NCI-H2029 treated with DMSO at 0.1 percent for 48 hours (cell line): ENCODE data around the gene CRACDL.

Experiments
- DNase-seq: peaks from one replicate; lab custom pipeline; 2025; lab: John Stamatoyannopoulos, UW

CRACDL gene

DNA sequence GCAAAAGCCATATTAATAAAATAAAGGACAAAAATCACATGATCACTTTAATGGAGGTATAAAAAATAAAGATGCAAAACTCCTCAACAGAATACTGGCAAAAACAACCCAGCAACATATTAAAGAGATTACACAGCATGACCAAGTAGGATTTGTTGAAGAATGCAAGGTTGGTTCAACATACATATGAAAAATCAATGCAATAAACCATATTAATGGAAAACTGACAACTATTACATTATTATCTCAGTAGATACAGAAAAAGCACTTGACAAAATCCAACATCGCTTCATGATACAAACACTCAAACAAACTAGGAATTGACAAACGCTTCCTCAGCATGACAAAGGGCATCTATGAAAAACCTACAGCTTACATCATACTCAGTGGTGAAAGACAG lies 76.7 kb downstream of the CRACDL start:
- DNase-seq, result no peak

DNA sequence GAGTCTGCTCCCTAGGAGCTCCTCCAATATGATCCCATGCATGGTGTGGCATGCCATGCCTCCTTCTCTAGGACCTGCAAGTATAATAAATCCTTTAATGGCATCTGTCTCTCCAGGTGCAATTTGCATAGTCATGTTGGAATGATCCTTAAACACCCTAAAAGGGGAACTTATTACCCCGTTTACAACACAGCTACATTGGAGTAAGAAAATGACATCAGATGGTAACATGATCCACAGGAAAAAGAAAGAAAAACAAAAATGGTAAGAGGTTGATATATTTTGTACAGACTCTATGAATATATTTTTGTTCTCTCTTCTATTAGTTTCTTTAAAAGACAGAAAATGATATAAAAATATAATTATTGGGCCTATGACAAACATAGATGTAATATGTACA lies 79.0 kb downstream of the CRACDL start:
- no peak for DNase-seq

DNA sequence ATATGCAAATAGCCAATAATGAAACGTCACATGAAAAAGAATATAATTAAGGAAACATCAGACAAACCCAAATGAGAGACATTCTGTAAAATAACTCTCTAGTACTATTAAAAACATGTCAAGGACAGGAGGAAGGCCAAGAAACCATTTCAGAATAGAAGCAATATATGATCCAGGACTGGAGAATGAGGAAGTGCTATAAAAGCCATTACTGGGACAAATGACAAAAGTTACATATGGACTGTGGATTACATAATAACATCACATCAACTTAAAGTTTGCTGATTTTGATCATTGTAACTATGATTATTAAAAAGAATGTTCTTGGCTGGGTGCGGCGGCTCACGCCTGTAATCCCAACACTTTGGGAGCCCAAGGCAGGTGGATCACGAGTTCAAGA lies 81.3 kb downstream of the CRACDL start:
- no peak for DNase-seq

DNA sequence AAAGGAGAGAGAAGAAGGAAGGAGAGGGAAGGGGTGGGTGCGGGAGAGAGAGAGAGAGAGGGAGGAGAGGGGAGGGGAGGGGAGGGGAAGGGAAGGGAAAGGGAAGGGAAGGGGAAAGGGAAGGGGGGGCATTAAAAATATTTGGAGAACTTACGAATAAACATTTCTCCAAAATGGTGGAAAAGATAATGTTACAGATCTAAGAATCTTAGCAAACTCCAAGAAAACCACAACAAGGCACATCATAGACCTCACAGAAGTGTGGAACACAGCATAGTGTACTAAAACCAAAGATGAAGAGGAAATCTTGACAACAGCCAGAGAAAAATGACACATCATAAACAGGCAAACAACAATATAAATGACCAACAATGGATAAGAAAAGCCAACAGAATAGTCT lies 83.1 kb downstream of the CRACDL start:
- no peak for DNase-seq

DNA sequence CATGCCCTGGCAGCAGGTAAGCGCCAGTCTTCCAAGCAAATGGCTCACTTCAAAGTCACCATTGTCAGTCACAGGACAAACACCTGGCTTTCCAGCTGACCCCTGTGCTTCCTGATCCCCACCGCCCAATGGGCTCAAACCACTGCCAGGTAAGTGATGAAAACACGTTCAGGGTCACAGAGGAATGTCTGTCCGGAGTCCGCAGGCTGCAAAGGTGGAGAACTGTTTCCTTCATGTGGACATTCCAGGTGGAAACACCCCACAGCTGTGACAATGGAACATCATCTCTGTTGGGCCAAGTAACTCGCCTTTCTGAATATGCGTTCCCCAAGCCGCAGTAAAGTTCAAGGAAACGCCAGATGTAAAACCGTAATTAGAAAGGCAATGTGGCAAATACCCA lies 86.0 kb downstream of the CRACDL start:
- no peak for DNase-seq

DNA sequence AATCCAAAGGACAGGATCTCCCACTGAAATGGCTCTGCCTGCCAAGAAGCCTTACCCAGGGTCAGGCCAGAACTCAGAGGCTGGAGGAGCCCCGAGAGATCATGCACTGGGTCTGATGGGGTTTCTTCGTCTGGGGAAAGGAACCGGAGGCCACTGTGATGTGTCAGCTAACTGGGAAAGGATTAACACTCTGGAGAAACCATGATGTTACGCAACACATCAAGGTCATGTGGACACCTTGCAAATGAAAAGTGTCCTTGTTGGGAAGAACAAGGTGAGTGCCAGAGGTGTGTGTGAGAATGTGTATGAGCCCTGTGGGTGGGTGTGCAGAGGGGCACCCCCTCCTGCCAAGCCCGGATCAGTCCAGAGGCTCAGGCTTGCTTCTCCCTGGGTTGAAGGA lies 86.9 kb downstream of the CRACDL start:
- DNase-seq, result no peak

DNA sequence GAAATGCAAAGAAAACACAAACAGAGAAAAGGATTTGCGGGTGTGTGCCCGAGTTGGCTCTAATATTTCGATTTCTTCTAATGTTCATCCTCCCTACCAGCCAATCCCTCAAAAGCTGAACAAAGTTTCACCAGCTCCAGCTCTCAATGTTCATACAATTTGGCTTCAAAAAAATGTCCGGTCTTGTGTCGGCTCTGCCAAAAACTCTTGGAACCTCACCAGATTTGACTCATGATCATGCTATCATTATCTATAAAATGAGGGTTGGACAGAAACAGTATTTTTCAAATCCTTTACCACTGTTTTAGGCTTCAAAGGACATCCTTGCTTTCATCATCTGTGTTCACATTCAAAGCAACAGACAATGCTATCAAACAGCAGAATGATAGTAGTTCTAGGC lies 88.2 kb downstream of the CRACDL start:
- DNase-seq, result no peak

DNA sequence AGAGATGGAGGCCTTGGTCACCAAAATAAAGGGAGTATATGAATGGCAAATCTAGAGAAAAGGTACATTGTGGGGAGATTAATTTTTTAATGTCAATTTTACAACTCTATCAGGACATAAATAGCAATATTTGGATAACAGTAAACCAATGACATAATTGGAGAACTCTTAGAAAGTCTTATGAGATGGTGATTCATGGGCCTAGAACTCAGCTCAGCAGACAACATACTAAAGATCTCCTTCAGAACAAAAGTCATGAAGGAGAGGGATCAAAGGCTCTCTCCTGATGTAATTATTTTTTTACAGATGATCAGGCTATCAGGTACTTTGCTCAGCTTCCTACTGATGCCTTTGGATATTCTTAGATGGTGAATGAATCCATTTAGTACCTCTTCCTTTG lies 90.0 kb downstream of the CRACDL start:
- DNase-seq, result no peak

DNA sequence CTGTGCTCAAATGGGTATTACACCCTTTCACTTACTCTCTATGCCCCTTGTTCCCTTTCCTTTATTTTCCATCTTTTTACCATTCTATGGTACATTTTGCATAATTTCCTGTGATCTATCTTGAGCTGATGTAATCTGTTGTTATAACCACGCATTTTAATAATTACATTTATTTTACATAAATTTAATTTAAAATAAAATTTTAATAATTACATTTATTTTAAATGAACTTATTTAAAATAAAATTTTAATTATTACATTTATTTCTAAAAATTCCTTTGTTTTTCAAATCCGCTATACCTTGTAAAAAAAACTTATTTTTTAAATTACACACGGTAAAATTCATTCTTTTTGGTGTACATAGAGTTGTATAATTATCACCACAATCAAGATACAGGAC lies 93.9 kb downstream of the CRACDL start:
- no peak for DNase-seq

DNA sequence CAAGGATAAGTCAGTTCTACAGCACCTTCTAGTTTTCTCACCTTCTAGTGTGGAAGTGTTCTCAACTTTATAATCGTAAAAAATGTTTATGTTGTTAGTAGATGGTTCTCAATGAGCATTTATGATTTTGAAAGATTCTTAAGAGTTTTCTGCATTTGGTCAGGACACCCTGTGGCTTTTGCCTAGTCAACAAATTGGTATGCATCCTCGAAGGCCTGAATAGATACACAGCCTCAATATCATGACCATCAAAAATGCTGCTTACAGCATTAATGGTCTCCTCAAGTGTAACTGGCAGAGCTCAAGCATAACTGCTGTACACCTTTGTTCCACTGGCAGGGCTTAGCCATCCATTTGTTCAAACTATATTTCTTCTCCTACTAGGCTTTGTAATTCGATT lies 96.7 kb downstream of the CRACDL start:
- no peak for DNase-seq

DNA sequence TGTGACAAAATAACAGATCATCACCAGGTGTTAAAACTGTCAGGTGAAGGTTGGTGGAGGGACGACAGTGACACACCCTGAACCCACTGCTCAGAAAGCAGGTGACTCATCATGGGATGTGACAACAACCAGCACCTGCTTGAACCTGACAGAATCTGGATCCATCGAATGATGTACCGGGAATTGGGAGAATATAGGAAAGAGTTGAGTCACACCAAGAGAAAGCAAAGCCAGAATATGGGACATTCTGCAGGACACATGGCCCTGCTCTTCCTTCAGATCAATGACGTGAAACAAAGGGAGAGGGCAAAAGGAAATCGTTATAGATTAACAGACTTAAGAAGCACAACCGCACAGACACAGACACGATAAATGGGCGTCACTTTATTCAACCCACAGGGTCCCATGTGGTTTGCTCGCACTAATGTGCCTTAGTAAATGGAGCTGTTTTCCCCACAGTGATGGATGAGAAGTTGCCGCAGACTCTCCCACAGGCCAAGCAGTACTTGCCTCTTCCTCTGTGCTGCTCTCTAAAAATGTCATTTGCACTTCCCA lies 100.1 kb downstream of the CRACDL start:
- no peak for DNase-seq

DNA sequence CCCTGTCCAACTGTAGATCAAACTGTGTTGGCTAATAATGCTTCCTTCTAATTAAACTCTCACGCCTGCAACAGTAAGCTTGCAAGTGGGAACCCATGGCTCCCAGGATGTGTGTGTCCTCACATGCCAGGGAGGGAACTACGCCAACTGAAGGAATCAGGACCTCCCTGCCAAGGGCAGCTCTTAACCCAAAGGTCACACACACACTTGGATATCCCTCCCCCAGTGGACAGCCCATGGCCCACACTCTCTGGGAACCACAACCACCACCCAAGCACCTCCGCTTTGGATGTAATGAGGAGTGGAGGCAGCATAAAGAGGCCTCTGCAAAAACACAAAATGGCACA lies 102.1 kb downstream of the CRACDL start:
- DNase-seq, result no peak

DNA sequence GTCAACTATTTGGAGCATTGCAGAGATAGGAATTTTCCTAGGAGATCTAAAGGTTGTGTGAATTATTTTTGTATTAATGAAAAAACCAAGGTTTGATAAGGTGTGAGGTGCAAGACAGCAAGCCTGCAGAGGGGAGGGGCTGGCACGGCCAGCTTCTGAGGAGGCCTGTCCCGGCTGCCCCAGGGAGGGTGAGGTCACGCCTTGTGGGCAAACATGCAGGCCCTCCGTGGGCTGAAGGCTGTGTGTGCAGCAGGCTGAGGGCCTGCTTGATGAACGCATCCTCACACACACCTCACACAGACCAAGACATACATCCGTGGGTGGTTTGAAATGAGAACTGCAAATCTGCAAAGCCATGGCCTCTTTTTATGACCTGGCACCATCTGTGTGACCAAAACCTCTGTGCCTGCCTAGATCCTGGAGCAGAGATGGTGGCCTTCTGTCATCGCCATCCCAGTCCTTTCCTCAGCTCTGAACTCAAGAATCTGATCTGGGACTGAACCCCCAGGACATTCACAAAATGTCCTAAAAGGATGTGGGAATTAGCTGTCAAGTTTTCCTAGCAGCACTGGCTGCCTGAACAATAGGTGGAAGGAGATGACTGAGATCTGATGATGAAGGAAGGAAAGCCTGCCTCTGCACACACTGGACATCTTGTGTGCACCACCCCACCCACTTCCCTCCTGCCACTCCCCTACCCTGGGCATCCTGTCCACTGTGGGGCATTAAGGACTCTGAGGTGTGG lies 102.7 kb downstream of the CRACDL start:
- no peak for DNase-seq

DNA sequence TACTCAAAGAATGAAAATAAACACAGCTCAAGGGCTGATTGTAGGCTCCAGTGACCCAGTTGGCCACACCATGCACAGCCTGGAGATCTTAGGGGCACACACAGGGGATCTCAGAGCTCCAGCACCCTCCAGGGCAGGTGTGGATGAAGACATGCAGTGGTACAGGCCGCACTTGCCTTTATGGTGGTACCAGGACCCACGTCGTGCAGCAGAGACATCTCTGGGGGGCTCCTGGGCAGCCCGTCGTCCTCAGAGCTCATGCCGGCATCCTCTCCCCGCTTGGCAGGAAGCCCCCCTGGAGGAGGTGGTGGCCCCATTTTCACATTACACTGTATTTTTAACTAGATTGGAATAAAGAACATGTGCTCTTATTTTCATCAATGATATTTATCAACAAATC lies 103.9 kb downstream of the CRACDL start:
- DNase-seq, result no peak

DNA sequence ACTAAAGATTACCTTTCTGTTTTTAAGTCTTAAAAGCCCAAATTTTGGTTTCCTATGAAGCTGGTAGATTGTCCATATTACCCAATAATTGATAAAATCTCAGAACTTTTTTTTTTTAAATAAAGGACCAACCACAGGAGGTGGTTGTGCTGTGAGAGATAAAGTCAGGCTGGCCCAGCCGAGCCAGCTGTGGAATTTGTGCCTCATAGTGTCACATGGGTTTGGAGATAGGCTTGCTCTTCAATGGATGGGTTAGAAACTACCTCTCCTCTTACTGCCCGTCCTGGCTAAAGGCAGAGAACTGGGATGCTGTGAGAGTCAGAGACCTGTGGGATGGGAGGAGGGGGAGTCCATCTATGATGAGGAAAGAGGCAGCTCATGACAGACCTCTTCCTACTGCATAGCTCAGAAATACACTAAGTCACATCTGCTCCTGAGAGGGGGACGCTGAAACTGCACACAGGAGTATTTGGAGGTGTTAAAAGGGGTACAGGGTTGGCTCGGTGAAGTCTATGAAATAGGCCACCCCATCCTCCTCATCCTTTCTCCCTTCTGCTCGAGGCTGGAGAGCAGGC lies 105.4 kb downstream of the CRACDL start:
- DNase-seq, result no peak

DNA sequence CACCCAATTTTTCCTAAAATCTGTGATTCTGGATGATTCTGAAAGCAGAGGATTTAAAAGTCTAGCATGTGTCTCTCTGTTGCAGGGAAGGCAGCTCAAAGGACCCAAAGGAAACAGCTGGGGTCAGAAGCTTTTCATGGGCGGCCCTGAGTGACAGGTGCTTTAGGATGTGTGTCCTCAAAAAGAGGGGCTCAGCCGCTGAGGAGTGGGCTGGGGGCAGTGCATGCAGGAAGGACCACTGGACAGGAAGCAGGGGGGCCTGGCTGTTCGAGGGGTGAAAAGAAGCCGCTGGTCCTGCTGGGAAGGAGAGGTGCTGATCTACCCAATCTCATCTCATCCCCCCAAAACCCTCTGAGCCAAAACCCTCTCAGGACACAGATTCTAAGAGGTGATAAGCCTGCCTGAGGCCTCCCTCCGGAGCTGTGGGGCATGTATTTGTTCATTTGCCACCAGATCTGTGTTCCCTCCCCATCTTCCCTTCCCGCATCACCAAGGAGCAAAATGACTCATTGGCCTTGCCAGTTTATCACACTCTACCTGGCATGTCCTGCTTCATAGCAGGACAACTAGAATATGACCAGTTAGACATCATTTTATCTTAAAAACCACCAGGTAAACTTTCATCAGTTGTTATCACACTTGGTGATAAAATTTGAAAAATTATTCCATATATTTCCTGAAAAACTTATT lies 106.3 kb downstream of the CRACDL start:
- no peak for DNase-seq

DNA sequence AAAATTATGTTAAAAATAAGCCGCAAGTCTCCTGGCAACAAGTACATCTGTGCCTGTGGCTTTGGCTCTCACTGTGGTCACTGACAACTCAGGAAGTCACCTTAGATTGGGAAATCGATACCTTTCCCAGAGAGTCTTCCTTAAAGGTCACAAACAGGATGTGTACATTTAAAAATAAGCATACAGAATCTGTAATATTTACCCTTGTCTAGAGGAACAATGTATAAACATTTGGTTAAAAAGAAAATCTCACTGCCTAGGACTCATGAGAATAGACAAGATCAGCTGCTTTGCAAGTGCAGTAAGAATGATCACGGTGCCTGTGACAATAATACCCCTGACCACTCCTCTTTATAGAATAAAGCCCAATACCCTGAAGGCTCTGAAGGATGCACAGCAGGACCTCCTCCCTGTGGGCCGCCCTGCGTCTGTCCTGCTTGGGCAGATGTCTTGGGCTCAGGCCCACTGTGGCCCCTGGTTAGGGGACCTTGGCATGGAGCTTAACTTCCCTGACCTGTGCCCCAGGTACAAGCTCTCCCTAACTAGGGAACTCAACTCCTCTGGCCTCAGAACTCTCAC lies 107.1 kb downstream of the CRACDL start:
- no peak for DNase-seq

DNA sequence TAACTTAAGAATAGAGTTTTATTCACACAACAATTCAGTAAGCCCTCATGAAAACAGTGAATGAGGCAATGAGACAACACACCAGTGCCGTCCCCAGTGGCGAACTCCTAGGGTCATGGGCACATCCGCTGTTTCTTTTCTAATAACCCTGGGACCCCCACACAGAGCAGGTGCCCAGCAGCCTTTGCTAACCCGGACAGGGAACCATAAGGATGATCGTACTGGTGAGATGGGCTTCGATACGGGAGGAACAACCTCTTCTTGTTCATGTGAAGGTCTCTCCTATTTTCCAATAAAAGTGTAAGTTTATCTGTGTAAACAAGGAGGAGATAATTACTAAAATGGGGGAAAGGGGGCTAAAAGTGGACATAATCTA lies 107.7 kb downstream of the CRACDL start:
- no peak for DNase-seq

DNA sequence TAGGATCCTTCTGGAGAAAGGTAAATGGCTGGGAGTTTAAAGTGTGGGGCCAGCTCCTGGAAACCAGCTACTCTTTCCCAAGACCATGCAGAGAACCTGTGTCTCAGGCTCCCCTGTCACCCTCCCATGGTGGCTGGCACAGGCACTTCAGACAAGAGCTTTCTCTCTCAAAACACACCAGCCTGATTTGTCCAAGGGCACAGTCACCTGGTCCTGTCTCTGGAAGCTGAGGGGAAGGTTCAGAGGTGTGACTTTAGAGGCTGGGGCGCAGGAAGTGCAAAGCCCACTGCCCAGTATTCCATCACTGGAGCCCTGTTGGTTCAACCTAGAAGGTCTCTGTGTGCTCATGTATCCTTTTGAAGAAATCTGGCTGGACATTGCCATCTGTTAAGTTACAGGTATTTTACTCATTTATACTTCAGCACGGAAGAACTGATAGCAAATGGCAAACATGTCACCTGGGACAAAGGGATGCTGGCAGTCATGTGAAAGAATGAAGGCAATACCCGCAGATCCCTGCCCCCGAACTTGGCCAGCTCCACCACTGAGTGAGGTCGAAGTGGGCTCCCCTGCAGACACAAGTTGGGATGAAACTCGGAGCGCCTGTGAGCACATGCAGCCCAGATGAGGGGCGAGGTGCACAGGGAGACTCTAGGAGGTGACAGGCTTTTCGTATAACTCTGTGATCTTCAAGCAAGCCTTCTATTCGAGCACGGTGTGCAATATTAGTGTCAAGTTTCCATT lies 108.2 kb downstream of the CRACDL start:
- no peak for DNase-seq

DNA sequence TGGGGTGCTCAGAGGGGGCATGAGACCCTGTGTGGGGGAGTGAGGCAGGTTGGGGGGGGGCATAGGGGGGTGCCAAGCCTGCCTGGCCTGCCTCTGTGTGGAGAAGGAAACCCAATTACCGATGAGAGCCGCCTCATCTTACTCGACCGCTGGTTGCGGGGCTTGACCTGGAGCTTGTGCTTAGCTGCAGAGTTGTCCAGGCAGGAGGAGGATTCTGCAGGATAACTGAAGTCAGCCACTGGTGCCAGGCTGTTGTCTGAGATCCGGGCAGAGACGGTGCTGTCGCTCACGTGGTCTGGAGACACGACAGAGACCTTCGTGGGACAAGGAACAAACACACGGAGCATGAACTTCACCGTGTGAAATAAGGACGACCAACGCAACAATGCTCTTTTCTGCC lies 109.2 kb downstream of the CRACDL start:
- no peak for DNase-seq

DNA sequence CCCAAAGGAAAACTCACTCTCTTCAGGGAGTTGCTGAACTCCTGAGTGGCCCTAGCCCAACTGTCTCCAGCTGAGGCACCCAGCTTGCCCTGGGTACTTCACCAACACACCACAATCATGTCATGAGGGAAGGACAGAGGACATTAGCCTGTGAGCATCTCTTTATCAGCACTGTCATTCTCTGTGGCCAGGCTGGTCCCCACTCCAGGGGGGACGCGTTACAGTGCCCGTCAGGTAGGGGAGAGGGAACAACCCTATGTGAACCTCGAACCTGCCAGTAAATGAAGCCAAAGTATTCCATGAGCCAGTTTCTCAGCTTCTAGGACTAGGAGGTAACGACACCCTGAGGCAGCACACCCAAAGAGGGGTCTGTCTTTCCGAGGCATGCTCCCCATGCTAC lies 110.2 kb downstream of the CRACDL start:
- DNase-seq, result no peak

DNA sequence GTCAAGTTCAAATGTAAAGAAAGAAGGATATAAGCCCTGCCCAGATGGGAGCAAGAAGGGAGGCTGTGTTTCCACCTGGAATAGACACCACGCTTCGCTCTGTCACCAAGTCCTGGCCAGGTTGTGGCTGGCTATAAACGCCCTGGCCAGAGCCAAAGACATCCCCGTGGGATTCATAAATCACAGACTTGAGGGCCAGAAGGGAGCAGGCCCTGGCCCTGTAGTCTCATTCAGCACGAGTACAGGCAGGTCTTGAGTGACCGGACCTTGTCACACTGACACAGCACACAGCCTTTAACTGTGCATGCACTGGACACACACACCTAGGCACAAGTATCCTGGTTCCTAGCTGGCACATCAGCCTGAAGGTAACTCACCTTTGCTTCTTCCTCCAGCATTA lies 110.6 kb downstream of the CRACDL start:
- no peak for DNase-seq

DNA sequence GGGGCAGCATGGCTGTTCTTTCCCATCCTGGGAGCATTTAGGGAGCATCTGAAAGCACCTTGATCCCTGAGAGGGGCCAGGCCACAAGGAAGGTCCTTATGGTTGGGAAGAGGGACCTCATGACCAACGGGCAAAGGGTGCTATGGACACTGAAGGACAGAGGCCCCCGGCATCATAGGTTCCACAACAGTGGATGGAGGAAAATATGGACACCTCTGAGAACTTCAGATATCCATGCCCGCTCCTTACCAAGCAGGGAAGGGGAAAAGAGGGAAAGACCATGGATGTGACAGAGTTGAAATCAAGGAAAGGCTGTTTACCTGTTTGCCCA lies 111.0 kb downstream of the CRACDL start:
- DNase-seq, result no peak
